Measurements from ENCODE around the gene EN2.

- no peak for TF ChIP-seq CTCF (IDR thresholded peaks at IDR 0.05 in 8 of 11, conservative IDR thresholded peaks at IDR 0.05 in 3 of 11)
- TF ChIP-seq POLR2A (IDR thresholded peaks at IDR 0.05): no peak
- no peak for TF ChIP-seq POLR2AphosphoS5 (IDR thresholded peaks at IDR 0.05)
Observed at GRCh38 chr7:155466814-155467733, 9.1 kb downstream of the EN2 start.

Data from spleen (tissue), 7 donors.